Superior temporal gyrus (tissue), 1 donor: ENCODE data around the gene CELF2.
A peak's percentile ranks its signal among the peaks of the same experiment; 100 is the strongest.

Experiments used
- DNase-seq: peaks from one replicate; pipeline ENCODE4 v3.0.0-alpha.2; 2016; ENCODE audit errors: extremely low spot score

The CELF2 gene

DNA sequence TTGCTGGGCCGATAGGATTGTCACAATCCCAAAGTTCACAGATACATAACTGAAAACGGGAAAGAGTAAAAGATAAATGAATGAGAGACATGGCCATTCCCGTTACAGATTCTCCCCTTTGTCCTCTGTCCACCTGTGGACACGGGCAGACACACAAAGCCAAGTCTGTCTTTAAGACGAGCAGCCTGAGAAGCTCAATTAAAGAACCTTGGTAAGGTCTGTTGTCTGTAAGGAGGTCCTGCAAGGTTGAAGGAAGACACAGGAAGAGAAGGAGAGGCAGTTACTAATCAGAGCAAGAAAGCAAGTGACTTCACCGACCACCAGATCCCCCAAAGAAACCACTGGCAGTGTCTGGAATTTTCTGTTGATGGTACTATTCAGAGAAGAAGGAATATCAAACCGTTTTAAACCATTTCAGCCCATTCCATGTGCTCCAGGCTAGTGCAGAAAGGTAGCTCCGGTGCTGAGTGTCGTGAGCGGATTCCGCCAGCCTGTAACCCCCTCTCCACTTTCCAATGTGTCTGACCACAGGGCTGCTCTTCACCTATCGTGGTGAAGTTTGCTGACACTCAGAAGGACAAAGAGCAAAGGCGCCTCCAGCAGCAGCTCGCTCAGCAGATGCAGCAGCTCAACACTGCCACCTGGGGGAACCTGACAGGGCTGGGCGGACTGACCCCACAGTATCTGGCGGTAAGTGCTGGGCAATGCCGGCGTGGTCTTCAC lies 252.6 kb downstream of the CELF2 start:
- DNase-seq: peak; percentile 76

DNA sequence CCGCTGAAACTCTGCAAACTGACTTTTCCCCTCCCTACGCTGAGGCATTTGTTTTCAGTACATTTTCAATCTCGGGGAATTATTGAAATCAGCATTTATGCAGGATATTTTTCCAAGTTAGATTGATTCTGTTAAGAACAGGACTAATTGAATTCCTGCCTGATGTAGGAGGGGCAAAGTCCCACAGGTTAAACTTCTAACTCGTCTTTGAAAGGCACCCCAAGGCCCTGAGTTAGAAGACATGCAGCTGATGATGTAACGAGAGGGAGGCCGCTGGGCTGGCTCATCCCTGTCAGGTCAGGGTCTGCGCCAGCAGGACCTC lies 253.1 kb downstream of the CELF2 start:
- DNase-seq: no peak

DNA sequence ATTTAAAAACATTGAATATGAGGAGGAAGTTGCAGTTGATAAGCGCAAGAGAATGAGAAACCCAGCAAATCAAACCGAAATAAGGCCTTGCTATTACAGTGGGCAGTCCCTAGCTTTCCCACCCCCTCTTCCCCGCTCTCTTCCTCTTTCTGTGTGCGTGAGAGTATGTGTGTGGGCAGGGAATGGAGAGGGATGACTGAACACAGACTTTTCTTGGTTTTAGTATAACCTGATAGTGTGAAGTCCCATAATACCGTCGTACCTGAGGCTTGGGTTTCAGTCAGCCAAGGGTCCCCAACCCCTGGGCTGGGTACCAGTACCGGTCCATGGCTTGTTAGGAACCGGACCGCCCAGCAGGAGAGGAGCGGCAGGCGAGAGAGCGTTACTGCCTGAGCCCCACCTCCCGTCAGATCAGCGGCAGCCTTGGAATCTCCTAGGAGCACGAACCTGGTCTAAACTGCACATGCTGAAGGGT lies 255.3 kb downstream of the CELF2 start:
- no peak for DNase-seq

DNA sequence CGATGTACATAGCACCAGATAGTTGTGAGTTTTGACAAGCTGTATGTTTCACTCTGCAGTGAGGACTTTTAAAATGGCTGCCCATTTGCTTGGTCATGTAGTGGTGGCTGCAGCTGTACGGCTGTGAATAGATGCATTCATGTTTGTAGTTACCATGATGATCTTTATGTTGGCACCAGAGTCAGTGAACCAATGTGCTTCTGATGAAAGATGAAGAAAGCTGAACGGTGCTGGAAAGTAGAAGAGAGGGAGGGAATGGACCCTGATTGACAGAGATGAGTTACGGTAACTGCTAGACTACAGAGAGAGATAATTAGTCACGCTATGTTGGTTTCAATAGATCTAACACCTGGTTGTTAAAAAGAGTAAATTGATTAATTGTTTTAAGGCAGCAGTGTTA lies 256.8 kb downstream of the CELF2 start:
- no peak for DNase-seq

DNA sequence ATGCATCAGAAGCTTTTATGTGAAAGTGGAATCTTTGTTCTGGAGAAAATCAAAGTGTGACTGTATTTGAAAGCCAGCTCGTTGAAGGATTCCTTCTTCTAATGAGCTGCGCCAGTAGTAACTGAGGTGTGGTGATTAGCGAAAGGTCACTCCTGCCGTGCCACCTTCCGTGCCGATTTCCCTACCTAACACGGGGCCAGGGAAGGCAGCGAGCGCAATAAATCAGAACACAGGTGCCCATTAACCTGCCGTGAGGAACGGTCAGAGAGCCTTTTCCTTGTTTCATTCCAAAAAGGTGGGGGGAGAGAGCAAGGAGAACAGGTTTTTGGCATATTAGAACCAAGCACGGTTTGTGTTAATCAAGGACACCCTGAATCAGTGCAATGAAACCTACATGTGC lies 258.0 kb downstream of the CELF2 start:
- no peak for DNase-seq

DNA sequence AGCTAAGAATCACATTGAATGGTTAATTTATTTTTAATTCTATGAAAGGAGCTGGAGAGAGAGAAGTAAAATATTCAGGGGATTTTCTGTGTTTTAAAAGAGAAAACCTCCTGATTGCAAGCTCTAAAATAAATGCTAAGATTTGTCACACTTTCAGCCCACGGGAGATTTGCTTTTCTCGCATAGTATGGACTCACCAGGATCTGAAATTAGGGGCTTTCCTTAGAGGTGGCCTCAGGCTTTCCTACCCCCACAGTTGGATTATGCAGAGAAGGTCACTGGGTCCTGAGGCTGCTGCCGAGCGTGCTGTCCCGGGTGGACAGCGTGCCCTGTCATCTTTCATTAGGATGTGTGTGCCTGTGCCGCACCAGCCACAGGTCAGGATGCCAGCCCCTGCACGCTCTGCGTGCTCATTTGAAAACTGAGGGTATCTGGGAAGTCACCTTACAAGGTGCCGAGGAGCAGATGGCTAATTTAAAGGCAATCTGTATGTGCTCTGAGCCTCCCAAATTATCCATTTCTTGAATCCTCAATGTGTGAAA lies 258.8 kb downstream of the CELF2 start:
- DNase-seq: no peak

DNA sequence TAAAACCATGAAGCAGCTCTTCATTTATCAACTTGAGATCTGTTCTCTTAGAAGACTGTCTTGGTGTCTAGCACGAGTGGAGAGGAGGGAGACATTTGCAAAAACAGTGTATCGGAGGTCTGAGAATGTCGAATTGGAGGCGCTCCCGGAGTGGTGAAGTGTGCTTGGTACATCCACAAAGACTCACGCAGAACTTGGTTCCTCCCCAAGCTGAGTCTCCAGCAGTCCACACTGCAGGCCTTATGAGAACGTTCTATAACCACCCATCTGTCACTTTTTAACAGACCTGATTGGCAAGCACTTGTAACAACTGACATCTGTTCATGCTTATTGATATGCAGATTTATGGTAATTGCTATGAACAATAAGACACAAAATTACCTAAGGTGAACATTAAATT lies 261.6 kb downstream of the CELF2 start:
- no peak for DNase-seq

DNA sequence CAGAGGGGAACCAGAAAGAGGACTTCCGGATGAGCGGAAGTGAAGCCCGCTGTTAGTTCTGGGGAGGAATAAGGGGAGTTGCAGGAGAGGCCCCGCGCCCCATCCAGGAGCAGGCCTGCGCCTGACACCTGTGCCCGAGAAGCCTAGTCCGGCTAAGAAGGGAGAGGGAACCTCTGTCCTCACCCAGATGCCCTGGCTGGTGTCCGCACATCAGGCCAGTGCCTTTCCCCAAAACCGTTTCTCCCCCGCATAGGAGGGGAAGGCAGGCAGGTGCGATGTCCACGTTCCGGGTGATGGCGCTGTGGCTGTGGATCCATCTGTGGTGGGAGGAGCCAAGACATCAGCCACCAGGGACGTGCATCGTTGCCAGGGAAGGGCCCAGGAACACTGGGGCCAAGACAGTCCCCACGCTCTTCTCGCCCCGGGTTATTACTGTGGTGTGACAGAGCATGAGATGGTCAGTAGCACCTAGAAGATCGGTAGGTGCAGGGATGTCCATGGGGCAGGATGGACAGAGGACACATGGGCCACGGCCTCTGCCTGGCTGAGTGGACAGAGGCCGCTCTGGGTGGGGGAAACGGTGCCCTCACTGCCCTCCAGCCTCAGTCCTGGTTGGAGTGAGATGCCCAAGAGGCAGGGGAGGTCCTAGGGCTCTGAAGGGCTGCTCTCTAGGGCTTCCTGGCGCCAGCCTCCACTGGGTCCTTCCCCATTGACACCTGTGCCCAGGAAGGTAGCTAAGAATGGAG lies 262.7 kb downstream of the CELF2 start:
- DNase-seq: no peak

DNA sequence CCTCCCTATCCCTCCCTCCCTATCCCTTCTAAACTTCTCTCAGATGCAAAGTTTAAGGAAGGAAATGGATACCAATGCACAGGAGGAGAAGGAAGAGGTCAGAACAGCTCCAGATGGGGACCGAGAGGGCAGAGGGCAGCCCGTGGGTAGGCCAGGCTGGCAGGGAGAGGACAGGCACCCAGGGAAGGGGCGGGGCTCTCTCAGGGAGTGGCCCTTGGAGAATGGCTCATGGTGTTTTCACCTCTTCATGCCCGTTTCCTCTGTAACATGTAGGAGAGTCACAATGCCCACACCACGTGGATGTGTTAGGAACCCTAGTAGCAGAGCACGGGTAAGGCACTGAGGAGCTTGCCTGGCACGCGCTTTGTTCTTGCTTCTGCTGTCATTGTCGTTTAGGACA lies 264.5 kb downstream of the CELF2 start:
- no peak for DNase-seq

DNA sequence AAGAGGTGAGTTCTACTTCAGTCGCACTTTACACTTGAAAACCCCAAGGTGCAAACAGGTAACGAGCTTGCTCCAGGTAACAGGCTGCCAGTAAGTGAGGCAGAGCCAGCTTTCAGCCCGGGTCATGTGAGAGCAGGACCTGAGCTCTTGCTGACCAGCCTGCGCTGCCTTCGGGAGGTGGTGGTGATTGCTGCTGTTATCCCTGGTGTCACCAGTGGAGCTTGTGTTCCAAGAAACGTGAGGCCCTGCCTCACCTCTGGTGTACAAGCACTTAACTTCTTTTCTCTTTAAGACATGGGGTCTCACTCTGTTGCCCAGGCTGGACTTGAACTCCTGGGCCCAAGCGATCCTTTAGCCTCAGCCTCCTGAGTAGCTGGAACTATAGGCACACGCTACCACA lies 265.0 kb downstream of the CELF2 start:
- DNase-seq: no peak

DNA sequence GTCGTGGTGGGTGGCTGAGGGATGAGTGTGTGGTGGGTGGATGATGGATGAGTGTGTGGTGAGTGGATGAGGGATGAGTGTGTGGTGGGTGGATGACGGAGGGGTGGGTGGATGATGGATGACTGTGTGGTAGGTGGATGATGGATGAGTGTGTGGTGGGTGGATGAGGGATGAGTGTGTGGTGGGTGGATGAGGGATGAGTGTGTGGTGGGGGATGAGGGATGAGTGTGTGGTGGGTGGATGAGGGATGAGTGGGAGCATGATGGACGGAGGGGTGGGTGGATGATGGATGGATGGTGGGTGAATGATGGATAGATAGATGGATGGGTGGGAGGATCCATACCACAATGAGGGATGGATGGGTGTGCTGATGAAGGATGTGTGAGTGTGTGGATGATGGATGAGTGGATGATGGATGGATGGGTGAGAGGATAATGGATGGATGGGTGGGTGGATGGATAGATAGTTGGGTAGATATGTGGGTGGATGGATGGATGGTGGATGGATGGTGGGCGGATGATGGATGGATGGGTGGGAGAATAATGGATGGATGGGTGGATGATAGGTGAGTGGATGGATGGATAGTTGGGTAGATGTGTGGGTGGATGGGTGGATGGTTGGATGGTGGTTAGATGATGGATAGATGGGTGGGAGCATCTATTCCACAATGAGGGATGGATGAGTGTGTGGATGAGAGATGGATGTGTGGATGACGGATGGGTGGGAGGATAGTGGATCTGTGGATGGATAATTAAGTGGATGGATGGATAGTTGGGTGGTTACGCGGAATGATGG lies 266.8 kb downstream of the CELF2 start:
- DNase-seq: no peak

DNA sequence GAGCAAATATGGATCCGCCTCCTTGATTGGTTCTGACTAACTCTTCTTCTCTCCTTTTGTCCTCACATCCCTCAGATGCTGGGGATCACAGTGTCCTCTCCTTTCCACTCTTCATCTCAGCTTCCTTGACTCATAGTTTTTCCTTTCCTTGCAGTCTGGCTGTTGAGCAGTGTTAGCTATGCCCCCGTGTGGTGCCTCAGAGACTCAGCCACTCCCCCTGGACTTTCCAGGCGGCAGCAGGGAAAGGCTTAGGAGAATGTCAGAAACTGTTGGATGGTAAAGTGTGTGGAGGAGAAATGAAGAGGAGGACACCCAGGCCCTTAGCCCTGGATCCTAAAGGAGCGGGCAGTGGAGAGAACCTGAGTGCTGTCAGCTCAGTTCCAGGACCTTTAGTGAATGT lies 267.5 kb downstream of the CELF2 start:
- DNase-seq: no peak

DNA sequence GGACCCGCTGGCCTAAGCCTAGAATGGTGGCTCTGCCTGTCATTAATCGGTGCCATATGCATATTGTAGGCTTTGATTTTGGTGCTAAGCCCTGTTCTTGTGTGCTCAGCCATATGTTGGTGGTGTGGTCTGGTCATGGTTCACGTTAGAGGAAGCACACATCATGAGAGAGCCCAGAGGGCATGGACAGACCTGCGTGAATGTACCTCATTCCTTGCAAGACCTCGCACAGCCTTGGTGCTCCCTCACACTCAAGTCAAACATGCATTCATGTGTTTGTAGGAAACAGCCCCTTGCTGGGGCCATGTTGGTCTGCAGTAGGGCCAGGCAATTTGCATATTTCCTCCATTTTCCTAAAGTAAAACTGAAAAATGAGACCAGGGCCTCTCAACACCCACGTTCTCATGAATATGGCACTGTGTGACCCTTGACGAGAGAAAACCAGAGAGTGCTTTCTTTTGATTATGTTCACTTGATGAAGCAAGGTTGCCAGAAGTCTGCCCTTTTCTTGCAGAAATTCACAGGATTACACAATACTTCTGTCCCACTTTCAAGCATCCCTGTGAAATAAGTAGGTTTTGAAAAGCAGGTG lies 268.7 kb downstream of the CELF2 start:
- peak; percentile 13 for DNase-seq

DNA sequence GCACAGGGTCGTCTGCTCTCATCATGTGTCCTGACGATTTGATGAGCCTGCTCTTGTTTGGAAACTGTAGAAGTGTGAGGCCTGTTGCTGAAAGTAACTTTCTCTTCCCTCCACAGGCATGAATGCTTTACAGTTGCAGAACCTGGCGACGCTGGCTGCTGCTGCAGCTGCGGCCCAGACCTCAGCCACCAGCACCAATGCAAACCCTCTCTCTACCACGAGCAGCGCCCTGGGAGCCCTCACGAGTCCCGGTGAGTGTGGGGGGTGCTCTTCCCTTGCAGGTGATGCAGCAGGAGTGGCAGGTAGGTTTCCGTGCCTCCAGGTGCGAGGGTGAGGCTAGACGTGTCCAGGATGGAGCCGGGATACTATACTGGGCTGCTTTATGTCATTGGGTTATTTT lies 270.6 kb downstream of the CELF2 start:
- no peak for DNase-seq

DNA sequence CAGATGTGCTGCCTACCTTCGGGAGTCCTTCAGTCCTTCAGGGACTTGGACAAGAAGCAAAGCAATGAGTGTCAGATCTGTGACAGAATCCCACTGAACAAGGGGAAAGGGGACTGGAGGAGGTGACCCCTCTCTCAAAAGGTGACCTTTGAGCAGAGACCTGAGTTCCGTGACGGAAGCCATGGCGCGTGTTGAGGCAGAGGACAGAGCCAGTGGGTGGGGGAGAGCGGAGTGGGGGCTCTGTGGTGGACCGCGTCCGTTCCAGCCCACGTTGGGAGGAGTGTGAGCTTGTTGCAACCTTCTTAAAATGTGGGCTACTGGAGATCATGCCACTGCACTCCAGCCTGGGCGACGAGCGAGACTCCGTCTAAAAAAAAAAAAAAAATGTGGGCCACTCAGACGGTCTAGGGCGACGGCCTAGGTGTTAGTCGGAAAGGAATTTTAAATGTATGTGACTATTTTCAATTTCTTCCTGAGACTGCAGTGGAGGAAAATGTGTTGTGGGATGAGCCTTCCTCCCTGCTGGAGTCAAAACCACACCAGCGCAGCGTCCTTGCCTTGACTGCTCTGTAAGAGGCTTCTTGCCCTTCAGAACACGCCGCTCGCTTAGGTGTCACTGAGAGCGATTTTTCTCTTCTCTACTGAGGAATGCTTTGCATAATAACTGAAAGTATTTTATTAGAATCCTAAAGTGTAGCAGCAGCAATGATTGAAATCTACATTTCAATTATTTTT lies 272.7 kb downstream of the CELF2 start:
- DNase-seq: peak; percentile 7

DNA sequence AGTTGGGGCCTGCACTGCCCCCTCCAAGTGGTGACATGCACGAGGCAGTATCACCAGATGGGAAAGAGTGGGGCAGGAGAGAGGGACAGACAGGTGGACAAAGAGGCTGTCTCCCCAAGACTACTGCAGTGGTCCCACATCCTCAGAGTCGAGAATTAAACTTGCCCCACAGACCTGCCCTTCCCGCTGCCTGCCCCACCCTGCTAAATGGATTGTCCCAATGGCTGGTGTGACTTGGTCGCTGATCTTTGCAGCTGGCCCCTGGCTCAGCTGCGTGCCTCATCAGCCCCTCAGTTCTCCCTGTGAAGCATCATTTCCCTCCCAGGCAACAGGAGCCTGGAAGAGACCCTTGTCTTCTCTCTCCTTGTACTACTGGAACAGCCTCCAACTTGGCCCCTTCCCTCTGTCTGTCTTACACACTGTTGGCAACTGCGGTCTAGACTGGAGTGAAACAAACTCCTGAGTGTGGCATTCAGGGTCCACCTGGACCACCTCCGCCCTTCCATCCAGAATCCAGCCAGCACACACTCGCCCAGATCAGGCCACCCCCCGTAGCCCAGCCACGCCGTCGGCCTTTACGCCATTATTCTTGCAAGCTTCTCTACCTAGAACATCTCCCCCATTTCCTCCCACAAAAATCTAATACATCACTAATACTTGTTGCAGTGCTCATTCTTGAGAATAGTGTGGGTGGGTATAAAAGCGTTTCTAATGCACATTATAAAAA lies 275.1 kb downstream of the CELF2 start:
- DNase-seq: no peak

DNA sequence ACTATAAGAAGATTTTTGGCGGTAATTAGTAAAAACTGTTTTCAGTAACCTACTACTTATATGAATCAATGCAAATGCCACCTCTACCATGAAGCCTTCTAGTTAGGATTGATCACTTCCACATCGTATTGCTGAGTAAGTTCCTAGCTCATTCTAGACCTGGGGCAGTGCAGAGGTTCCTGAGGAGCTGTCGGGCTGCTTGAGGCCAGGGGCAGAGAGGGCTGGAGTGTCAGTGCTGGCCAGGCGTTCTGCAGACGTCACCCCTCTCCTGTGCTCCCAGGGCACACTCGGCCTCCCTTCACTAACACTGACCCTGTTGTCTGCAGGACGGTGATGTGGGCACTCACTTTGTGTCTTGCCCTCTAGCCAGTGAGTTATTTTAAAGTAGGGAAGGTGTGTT lies 275.7 kb downstream of the CELF2 start:
- no peak for DNase-seq

DNA sequence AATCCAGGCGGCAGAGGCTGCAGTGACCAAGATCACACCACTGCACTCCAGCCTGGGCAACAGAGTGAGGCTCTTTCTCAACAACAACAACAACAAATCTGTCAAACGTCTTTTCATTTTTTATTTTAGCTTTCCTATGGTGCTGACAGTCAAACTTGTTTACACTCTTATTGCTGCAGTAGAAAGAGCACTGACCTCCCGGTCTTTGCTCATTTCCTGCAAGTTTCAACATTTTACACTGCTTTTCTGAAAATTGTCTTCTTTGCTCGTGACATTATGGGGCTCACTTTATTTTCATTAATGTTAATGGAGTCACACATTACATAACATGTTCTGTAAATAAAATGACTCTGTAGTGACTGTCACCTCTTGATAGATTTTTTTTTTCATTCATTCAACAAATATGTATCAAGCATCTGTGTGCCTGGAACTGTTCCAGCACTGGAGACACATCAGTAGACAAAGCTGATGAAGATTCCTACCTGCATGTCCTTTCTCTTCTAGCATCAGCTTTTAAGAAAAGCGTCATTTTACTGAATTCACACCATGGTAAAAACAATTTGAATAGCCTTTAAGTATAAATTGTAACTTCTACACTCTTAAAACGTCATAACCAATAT lies 277.3 kb downstream of the CELF2 start:
- no peak for DNase-seq

DNA sequence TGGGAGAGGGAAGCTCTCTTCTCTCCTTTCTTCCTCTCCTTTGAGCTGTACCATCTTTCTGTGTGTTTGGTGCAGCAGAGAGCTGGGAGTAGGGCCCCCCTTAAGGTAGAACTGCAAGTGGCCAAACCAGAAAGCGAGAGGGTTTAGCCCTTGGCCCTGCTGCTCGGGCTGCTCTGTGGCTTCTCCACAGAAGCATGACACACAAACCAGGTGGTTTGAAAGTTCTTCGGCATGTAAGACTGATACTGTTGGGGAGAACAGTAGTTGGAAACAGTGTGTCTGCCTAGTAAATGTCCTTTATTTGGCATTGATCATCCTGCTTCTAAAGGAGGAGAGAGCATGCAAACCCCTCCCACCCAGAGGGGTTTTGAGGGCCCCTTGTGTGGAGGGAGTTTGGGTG lies 277.8 kb downstream of the CELF2 start:
- DNase-seq: no peak

DNA sequence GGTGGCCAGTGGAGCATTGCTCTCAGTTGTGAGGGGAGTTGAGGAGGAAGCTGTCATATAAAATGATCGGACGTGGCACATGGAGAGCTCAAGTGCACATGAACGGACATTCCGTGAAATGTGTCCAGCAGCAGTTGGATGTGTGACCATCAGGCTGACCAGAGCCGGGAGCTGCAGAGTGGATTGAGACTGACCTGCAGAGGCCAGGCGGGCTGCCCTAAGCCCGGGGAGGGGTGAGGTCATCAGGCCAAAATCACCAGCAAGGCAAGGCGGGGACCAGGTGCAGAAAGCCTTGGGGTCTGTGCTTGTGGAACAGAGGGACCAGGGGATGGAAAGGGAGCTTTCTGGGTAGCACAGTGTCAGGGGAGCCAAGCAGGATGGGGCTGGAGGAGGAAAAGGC lies 279.5 kb downstream of the CELF2 start:
- DNase-seq: no peak
